Peyer's patch (tissue), 4 donors: ENCODE data around the gene TM4SF4.

ENCODE experiments used
- CTCF ChIP-seq, 6 experiments: fragments of 450-650 bp in 4 of 6; fragments of 200-600 bp in 2 of 6; sonication (generic) in 1 of 6; IDR thresholded peaks; one replicate each; pipeline ENCODE4 v1.5.1; 2017 to 2019; ENCODE audit warnings: antibody characterized with exemption in 6 of 6, mild to moderate bottlenecking in 3 of 6, moderate library complexity in 1 of 6
- POLR2A ChIP-seq, 2 donors: fragments of 450-650 bp; IDR thresholded peaks; one replicate each; pipeline ENCODE4 v1.5.1; 2017; ENCODE audit warnings: antibody characterized with exemption in 2 of 2, mild to moderate bottlenecking in 2 of 2, moderate library complexity in 2 of 2

GRCh38 chr3:149538371-149538770 is 63.9 kb downstream of the TM4SF4 start:
- TF ChIP-seq CTCF (IDR thresholded peaks at IDR 0.05) (no peak), POLR2A (IDR thresholded peaks at IDR 0.05) (no peak)
